HepG2 (cell line): Measurements from ENCODE around the gene NLGN2. TPM values are rescaled to one million over a fixed set of nuclear protein-coding genes. Genes with fewer than 3 reads are reported as not detected.

Source experiments
- AHR ChIP-seq: IDR thresholded peaks from 2 replicates; pipeline ENCODE4 v1.6.1; 2018; ENCODE audit warnings: missing genetic modification reagents, missing compliant biosample characterization
- BRF2 ChIP-seq: sonication (generic); formaldehyde crosslinking; IDR thresholded peaks from 2 replicates; pipeline ENCODE4 v1.8.1; 2022; ENCODE audit warnings: mild to moderate bottlenecking, missing genetic modification reagents
- CHD2 ChIP-seq: IDR thresholded peaks from 2 replicates; pipeline ENCODE4 v1.6.1; 2011; ENCODE audit warnings: low read depth, low read length, improper control_type of control experiment
- DNMT3B ChIP-seq: conservative IDR thresholded peaks from 2 replicates; pipeline ENCODE4 v1.6.1; 2016; ENCODE audit warnings: missing biosample characterization, control low read depth
- GTF2F1 ChIP-seq: fragments of 150-350 bp; IDR thresholded peaks from 2 replicates; pipeline ENCODE4 v1.6.1; 2014; ENCODE audit warnings: low read length
- HIVEP1 ChIP-seq: sonication (generic); formaldehyde crosslinking; IDR thresholded peaks from 2 replicates; pipeline ENCODE4 v1.4.0; 2020; ENCODE audit warnings: mild to moderate bottlenecking, missing genetic modification reagents
- HMG20B ChIP-seq: conservative IDR thresholded peaks from 2 replicates; pipeline ENCODE4 v1.6.1; 2016; ENCODE audit warnings: missing genetic modification reagents, missing compliant biosample characterization
- HNF1A ChIP-seq, 2 experiments: sonication (generic) in 1 of 2; formaldehyde crosslinking in 1 of 2; IDR thresholded peaks; 2 replicates each; pipeline versions ENCODE4 v1.4.0 to v1.6.1; 2016 to 2020; ENCODE audit warnings: borderline replicate concordance in 1 of 2, low read depth in 1 of 2, mild to moderate bottlenecking in 1 of 2, missing genetic modification reagents in 1 of 2
- KLF6 ChIP-seq: IDR thresholded peaks from 2 replicates; pipeline ENCODE4 v1.8.0; 2016; ENCODE audit warnings: missing biosample characterization, missing genetic modification reagents
- LBX2 ChIP-seq: sonication (generic); formaldehyde crosslinking; IDR thresholded peaks from 2 replicates; pipeline ENCODE4 v1.5.0; 2020; ENCODE audit warnings: missing genetic modification reagents, mild to moderate bottlenecking, borderline replicate concordance
- PLSCR1 ChIP-seq: sonication (generic); formaldehyde crosslinking; IDR thresholded peaks from 2 replicates; pipeline ENCODE4 v1.5.0; 2020; ENCODE audit warnings: missing genetic modification reagents, mild to moderate bottlenecking, borderline replicate concordance
- SIX4 ChIP-seq: sonication (generic); formaldehyde crosslinking; IDR thresholded peaks from 2 replicates; pipeline ENCODE4 v1.4.0; 2020; ENCODE audit warnings: missing genetic modification reagents
- SNAPC2 ChIP-seq: sonication (generic); formaldehyde crosslinking; IDR thresholded peaks from 2 replicates; pipeline ENCODE4 v1.8.1; 2022; ENCODE audit warnings: mild to moderate bottlenecking, missing genetic modification reagents
- TRIM24 ChIP-seq: sonication (generic); formaldehyde crosslinking; IDR thresholded peaks from 2 replicates; pipeline ENCODE4 v1.8.0; 2022; ENCODE audit warnings: mild to moderate bottlenecking, missing genetic modification reagents
- ZFP1 ChIP-seq: IDR thresholded peaks from 2 replicates; pipeline ENCODE4 v1.6.1; 2016
- ZNF501 ChIP-seq: sonication (generic); formaldehyde crosslinking; IDR thresholded peaks from 2 replicates; pipeline ENCODE4 v1.5.1; 2020; ENCODE audit warnings: mild to moderate bottlenecking, moderate library complexity, missing genetic modification reagents
- ZNF619 ChIP-seq: sonication (generic); formaldehyde crosslinking; IDR thresholded peaks from 2 replicates; pipeline ENCODE4 v1.4.0; 2020; ENCODE audit warnings: mild to moderate bottlenecking, missing genetic modification reagents
- polyA plus RNA-seq, 8 experiments: library from polyadenylated mRNA; depleted of rRNA in 3 of 8; stranded (reverse) in 7 of 8; unstranded in 1 of 8; fragments of >200 nt; fragmentation: Illumina TruSeq in 4 of 8; extraction: Trizol in 4 of 8; gene quantifications; 2 replicates each; pipeline versions ENCODE4 v1.2.1 to v1.2.3, GENCODE V29; 2011 to 2016; ENCODE audit warnings: low read depth in 4 of 8, missing spikeins in 1 of 8, mixed read lengths in 1 of 8; ENCODE audit not compliant: insufficient read depth in 1 of 8
- total RNA-seq, 5 experiments: library from RNA; depleted of rRNA; stranded (reverse); fragments of >200 nt; fragmentation: Illumina TruSeq; extraction: Trizol; gene quantifications; 2 replicates each; pipeline ENCODE4 v1.2.3, GENCODE V29; 2016; ENCODE audit warnings: low read depth in 1 of 5
- TF ChIP-seq, protein P1 (sequence below): sonication (generic); formaldehyde crosslinking; IDR thresholded peaks from 2 replicates; pipeline ENCODE4 v1.4.0; 2020; ENCODE audit warnings: mild to moderate bottlenecking, missing genetic modification reagents

NLGN2 gene
- total and polyA plus RNA-seq, 2 of the 13 experiments (the other 11 are each of a cell fraction or from before 2014, with no cell fraction given): 1.9 to 11.0 TPM

- TF ChIP-seq HNF1A (IDR thresholded peaks at IDR 0.05; ENCODE audit: low read depth) (no peak), HNF1A (CRISPR knock-in tag; IDR thresholded peaks at IDR 0.05; ENCODE audit: borderline replicate concordance) (no peak), KLF6 (peak; percentile 61; the same call in 1 of the 2 replicates), SIX4 (CRISPR knock-in tag) (no peak; the same call in 1 of the 2 replicates), HIVEP1 (CRISPR knock-in tag) (no peak), SNAPC2 (CRISPR knock-in tag) (peak; percentile 56), ZFP1 (CRISPR knock-in tag) (no peak), DNMT3B (CRISPR knock-in tag) (no peak), LBX2 (no peak), ZNF501 (CRISPR knock-in tag) (0 out of 2 replicates have a peak, but pooled peaks have one; percentile 58), GTF2F1 (no peak), ZNF619 (no peak), CHD2 (no peak), AHR (CRISPR knock-in tag) (no peak), HMG20B (CRISPR knock-in tag) (no peak), BRF2 (CRISPR knock-in tag) (peak; percentile 65; the same call in 1 of the 2 replicates), PLSCR1 (CRISPR knock-in tag) (no peak), TRIM24 (CRISPR knock-in tag) (no peak)
- TF ChIP-seq, protein P1, sequence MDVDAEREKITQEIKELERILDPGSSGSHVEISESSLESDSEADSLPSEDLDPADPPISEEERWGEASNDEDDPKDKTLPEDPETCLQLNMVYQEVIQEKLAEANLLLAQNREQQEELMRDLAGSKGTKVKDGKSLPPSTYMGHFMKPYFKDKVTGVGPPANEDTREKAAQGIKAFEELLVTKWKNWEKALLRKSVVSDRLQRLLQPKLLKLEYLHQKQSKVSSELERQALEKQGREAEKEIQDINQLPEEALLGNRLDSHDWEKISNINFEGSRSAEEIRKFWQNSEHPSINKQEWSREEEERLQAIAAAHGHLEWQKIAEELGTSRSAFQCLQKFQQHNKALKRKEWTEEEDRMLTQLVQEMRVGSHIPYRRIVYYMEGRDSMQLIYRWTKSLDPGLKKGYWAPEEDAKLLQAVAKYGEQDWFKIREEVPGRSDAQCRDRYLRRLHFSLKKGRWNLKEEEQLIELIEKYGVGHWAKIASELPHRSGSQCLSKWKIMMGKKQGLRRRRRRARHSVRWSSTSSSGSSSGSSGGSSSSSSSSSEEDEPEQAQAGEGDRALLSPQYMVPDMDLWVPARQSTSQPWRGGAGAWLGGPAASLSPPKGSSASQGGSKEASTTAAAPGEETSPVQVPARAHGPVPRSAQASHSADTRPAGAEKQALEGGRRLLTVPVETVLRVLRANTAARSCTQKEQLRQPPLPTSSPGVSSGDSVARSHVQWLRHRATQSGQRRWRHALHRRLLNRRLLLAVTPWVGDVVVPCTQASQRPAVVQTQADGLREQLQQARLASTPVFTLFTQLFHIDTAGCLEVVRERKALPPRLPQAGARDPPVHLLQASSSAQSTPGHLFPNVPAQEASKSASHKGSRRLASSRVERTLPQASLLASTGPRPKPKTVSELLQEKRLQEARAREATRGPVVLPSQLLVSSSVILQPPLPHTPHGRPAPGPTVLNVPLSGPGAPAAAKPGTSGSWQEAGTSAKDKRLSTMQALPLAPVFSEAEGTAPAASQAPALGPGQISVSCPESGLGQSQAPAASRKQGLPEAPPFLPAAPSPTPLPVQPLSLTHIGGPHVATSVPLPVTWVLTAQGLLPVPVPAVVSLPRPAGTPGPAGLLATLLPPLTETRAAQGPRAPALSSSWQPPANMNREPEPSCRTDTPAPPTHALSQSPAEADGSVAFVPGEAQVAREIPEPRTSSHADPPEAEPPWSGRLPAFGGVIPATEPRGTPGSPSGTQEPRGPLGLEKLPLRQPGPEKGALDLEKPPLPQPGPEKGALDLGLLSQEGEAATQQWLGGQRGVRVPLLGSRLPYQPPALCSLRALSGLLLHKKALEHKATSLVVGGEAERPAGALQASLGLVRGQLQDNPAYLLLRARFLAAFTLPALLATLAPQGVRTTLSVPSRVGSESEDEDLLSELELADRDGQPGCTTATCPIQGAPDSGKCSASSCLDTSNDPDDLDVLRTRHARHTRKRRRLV (CRISPR knock-in tag): no peak
Measured at GRCh38 chr17:7394452-7395191, 13.0 kb upstream of the NLGN2 start, which contains the start of gene PLSCR3 (continued).
